Liver (tissue), 3 donors: ENCODE measurements around the gene TRPC4AP.

Experiments
- EGR1 ChIP-seq, 2 donors: IDR thresholded peaks; 2 replicates each; pipeline ENCODE4 v1.6.1; 2016 to 2018; ENCODE audit warnings: antibody characterized with exemption in 2 of 2, low read depth in 2 of 2
- FOXA1 ChIP-seq: IDR thresholded peaks from 2 replicates; pipeline ENCODE4 v1.6.1; 2016; ENCODE audit warnings: antibody characterized with exemption
- RXRA ChIP-seq, 2 donors: IDR thresholded peaks; 2 replicates each; pipeline ENCODE4 v1.6.1; 2017 to 2018; ENCODE audit warnings: antibody characterized with exemption in 2 of 2, mild to moderate bottlenecking in 1 of 2
- SP1 ChIP-seq: IDR thresholded peaks from 2 replicates; pipeline ENCODE4 v1.6.1; 2018; ENCODE audit warnings: antibody characterized with exemption, mild to moderate bottlenecking
- TAF1 ChIP-seq: conservative IDR thresholded peaks from 2 replicates; pipeline ENCODE4 v1.6.1; 2016; ENCODE audit warnings: antibody characterized with exemption, mild to moderate bottlenecking
- YY1 ChIP-seq: IDR thresholded peaks from 2 replicates; pipeline ENCODE4 v1.6.1; 2016; ENCODE audit warnings: antibody characterized with exemption, mild to moderate bottlenecking
- TF ChIP-seq, protein P1 (sequence below): fragments of 150-350 bp; IDR thresholded peaks from 2 replicates; pipeline ENCODE4 v1.5.1; 2017; ENCODE audit warnings: improper control_type of control experiment, low read depth, low read length; ENCODE audit not compliant: missing input control
- TF ChIP-seq, protein P2 (sequence below): IDR thresholded peaks from 2 replicates; pipeline ENCODE4 v1.6.1; 2016; ENCODE audit warnings: antibody characterized with exemption
- TF ChIP-seq, protein P3 (sequence below): IDR thresholded peaks from 2 replicates; pipeline ENCODE4 v1.6.1; 2016; ENCODE audit warnings: antibody characterized with exemption, mild to moderate bottlenecking
- TF ChIP-seq, protein P4 (sequence below): IDR thresholded peaks from 2 replicates; pipeline ENCODE4 v1.6.1; 2016; ENCODE audit warnings: antibody characterized with exemption
- donor health status: healthy.
- donor health status: healthy.

DNA sequence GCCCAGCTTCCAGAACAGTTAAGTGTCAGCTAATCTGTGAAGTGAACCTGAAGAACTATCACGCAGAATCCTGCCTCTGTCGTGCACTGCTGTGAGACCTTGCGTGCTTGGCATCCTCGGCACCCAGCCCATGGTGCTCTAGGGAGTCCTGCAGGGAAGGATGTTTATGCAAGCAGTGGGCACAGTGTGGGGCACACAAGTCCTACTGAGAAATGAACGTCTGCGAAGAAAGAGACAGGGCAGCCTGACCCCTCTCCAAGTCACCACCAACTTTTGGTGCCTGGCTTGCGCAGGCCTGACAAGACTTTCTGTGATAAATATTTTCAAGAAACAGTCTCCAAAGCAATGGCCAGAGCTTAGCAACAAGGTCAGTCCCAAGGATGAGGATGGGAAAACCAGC lies 69.0 kb downstream of the TRPC4AP start:
- TF ChIP-seq, protein P1, sequence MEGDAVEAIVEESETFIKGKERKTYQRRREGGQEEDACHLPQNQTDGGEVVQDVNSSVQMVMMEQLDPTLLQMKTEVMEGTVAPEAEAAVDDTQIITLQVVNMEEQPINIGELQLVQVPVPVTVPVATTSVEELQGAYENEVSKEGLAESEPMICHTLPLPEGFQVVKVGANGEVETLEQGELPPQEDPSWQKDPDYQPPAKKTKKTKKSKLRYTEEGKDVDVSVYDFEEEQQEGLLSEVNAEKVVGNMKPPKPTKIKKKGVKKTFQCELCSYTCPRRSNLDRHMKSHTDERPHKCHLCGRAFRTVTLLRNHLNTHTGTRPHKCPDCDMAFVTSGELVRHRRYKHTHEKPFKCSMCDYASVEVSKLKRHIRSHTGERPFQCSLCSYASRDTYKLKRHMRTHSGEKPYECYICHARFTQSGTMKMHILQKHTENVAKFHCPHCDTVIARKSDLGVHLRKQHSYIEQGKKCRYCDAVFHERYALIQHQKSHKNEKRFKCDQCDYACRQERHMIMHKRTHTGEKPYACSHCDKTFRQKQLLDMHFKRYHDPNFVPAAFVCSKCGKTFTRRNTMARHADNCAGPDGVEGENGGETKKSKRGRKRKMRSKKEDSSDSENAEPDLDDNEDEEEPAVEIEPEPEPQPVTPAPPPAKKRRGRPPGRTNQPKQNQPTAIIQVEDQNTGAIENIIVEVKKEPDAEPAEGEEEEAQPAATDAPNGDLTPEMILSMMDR, result no peak
- TF ChIP-seq FOXA1, result no peak
- no peak for TF ChIP-seq SP1
- no peak for TF ChIP-seq YY1
- TF ChIP-seq TAF1, result no peak
- TF ChIP-seq RXRA (IDR thresholded peaks at IDR 0.05), result no peak
- TF ChIP-seq, protein P2, sequence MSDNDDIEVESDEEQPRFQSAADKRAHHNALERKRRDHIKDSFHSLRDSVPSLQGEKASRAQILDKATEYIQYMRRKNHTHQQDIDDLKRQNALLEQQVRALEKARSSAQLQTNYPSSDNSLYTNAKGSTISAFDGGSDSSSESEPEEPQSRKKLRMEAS, result no peak
- TF ChIP-seq EGR1 (IDR thresholded peaks at IDR 0.05; ENCODE audit: low read depth in 2 of 2), result no peak
- TF ChIP-seq, protein P3, sequence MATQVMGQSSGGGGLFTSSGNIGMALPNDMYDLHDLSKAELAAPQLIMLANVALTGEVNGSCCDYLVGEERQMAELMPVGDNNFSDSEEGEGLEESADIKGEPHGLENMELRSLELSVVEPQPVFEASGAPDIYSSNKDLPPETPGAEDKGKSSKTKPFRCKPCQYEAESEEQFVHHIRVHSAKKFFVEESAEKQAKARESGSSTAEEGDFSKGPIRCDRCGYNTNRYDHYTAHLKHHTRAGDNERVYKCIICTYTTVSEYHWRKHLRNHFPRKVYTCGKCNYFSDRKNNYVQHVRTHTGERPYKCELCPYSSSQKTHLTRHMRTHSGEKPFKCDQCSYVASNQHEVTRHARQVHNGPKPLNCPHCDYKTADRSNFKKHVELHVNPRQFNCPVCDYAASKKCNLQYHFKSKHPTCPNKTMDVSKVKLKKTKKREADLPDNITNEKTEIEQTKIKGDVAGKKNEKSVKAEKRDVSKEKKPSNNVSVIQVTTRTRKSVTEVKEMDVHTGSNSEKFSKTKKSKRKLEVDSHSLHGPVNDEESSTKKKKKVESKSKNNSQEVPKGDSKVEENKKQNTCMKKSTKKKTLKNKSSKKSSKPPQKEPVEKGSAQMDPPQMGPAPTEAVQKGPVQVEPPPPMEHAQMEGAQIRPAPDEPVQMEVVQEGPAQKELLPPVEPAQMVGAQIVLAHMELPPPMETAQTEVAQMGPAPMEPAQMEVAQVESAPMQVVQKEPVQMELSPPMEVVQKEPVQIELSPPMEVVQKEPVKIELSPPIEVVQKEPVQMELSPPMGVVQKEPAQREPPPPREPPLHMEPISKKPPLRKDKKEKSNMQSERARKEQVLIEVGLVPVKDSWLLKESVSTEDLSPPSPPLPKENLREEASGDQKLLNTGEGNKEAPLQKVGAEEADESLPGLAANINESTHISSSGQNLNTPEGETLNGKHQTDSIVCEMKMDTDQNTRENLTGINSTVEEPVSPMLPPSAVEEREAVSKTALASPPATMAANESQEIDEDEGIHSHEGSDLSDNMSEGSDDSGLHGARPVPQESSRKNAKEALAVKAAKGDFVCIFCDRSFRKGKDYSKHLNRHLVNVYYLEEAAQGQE, result no peak
- TF ChIP-seq, protein P4, sequence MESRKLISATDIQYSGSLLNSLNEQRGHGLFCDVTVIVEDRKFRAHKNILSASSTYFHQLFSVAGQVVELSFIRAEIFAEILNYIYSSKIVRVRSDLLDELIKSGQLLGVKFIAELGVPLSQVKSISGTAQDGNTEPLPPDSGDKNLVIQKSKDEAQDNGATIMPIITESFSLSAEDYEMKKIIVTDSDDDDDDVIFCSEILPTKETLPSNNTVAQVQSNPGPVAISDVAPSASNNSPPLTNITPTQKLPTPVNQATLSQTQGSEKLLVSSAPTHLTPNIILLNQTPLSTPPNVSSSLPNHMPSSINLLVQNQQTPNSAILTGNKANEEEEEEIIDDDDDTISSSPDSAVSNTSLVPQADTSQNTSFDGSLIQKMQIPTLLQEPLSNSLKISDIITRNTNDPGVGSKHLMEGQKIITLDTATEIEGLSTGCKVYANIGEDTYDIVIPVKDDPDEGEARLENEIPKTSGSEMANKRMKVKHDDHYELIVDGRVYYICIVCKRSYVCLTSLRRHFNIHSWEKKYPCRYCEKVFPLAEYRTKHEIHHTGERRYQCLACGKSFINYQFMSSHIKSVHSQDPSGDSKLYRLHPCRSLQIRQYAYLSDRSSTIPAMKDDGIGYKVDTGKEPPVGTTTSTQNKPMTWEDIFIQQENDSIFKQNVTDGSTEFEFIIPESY, result no peak
